HG03196 (cell line): ENCODE results near the gene PPFIBP1.
"Not testable (repeated sequence)": the region's sequence is repeated elsewhere in the genome, so short reads cannot be mapped to it uniquely, and the experiment has no call there.

Experiments
- ATAC-seq: cut with Tn5 transposase; IDR thresholded peaks from one replicate; pipeline ENCODE4 v1.9.1; 2021; ENCODE audit not compliant: unreplicated experiment

The PPFIBP1 gene

DNA sequence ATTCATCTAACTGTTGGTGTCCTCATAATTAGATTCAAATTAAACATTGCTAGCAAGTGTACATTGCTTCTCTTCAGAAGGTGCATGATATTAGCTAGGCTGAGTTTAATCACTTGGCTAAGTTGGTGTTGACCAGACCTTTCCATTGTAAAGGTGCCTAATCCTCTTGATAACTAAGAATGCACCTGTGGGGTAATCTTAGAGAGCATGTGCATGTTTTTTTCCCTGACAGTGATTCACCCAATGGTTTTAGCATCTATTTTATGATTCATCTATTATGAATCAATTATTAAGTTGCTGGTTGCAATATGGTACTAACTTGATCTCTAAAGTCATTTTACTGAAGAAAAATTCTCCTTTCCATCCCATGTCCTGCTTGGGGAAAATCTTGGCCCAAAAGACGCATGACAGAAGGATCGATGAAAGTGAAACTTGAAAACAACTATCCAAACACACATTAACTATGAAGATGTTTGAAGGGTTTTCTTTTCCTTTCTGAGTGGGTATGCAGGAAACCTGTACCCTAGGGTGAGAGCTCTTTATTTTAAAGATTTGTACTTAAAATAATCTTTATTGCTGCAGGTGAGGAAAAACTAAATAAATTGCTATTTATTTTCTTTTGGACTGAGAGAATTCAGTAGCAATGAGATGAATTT, 64.2 kb downstream of the PPFIBP1 start:
- not testable (repeated sequence) for ATAC-seq

DNA sequence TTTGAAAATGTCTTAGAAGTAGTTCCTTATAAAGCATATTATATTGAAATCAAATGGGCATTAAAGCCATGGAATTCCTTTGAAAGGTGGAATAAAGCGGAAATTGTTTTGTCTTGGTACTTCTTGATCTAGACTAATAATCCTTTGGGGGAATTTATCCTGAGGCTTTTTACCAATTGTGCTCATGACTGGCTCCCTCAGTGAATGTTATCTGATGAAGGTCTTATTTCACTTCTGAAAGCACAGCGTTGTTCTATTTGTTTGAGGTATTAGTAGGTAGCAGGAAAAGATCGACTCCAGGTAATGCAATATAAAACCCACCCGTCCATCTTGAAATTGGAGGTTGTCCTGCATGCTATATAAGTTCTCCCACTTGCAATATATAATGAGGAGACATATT, 64.8 kb downstream of the PPFIBP1 start:
- ATAC-seq: no peak

DNA sequence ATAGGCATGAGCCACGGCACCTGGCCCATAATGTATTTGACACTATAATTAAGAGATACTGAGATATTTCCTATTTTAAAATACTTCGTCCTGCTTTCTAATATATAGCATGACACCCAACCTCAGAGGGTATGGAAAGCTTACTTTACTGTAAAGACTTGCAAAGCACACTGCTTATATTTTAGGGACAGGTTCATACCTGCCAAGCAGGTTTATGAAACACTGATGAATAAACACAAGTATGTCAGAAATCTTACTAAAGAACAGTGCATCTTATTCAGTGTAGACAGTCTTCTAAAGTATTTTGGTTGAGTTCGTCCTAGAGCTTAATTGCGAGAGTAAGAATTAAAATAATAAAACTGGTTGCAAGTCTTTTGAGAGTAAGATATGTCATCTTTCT, 65.4 kb downstream of the PPFIBP1 start:
- ATAC-seq: no peak

DNA sequence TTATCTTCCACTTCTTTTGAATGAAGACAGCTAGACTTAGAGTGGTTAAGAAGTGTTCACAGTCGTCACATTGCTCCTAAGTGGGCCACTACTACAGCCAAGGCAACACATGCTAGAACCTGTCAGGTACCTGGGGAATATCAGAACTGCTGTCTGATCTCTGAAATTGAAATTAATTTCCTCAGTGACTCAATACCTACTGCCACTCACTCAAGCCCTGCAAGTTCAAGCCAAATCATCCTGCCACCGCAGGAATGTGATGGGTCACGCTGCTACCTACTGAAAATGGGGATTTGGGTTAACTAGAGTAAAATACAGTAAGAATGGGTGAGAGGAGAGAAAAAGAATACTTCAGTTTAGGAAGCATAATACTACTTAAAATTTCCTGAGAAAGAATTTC, 67.7 kb downstream of the PPFIBP1 start:
- ATAC-seq: not testable (repeated sequence)

DNA sequence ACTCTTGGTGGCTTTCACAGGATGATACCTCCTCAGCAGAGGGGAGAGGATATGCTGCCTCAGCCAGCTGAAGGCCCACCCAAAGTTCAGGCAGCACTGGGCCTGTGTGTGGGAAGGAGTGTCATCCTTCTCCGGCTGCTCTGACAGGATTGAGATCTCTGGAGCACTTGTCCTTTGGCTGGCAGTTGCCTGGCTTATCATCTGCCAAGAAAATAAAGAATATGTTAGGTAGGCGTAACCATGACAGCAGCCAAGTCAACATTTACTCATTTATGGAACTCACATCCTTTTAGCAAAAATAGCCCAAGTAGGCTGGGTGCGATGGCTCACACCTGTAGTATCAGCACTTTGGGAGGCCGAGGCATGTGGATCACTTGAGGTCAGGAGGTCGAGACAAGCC, 68.5 kb downstream of the PPFIBP1 start:
- no peak for ATAC-seq

DNA sequence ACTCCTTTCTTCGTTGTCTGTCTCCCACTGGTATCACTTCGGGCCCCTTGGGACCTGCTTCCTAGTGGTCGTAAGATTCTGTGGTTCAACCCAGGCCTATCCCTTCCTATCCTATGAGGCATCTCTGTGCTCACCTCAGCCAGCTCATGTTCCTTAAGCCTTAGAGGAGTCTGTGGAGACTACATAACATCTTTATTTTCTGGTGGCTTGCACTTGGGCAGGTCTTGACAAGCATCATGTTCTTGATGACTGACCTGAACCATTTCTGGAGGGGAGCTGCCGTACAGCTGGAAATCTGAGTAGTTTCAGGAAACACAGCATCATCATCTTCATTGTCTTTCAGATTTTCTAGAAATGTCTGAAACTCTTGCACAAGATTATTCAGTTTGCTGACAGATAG, 69.3 kb downstream of the PPFIBP1 start:
- ATAC-seq: no peak

DNA sequence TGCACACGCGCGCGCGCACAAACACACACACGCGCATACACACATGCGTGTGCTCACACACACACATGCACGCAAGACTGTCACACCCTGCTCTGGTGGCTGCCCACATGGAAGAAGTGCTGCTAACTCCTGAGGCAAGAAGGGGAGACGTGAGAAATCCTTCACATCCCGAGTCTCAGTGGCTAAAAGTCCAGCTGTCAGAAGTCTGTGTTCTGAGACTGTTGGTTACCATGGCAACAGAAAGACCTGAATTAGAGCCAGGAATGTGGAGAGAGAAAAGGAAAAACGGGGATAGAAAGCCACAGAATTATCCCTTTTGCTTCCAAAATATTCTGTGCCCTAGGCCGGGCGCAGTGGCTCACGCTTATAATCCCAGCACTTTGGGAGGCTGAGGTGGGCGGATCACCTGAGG, 71.2 kb downstream of the PPFIBP1 start:
- no peak for ATAC-seq

DNA sequence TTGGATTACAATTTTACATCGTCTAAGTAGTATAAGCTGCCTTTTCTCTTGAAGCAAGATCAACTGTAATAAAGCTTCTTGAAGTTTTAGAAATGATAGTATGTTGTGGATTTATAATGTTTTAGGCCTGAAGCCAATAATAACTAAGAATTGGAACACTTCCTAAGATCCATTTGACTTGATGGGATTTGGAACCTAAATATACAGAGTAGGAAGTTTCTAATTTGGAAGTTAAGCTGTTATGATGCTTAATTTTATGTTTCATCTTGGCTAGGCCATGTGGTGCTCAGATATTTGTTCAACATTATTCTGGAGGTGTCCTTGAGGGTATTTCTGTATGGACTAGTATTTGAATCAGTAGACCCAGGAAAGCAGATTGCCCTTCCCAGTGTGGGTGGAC, 74.9 kb downstream of the PPFIBP1 start:
- ATAC-seq: not testable (repeated sequence)

DNA sequence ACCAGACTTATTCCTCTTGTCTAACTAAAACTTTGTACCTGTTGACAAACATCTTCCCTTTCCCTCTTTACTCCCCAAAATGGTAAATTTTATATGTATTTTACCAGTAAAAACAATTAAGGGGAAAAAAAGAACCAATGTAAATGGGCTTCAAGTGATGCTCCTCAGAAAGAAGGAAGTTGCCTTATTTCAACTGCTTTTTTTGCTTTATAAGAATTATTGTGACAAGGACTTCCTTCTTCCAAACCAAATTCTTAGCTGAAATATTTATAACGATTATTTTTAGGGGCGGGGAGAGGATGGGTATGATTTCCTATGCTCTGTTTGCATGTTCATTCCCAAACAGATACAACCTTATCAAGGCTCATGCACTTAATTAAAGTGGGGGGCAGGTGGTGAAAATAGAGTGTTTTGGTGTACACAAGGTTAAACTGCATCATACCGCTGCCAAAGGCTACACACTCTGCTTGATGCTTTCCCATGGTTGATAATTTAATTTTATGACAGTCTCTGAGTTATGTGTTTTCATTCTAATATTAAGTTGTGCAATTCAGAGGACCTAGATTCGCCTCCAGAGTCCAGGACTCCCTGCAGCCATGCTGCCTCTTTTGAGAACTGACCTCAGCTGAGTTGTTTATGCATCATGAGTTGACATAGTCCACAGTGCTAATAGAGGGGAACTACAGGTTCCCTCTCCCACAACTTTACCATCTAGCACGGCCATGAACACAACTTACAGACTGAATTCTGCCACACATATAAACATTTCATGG, 77.2 kb downstream of the PPFIBP1 start:
- not testable (repeated sequence) for ATAC-seq

DNA sequence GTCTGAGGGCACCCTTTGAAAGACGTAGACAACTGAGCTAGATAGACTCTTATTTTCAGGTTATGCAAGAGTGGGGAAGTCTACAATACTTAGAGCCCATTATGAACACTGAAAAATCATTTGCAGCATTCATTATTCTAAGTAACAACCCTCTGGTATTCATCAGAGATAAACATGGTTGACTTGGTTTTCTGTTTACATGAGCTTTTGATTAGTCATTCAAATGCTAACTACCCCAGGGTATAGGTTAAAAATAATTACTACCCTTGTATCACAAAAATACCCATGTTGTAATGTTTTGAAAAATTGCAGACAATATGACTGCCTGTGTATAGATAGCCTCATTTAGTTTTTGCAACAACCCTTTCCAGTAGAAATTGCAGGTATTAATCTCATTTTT, 78.5 kb downstream of the PPFIBP1 start:
- no peak for ATAC-seq

DNA sequence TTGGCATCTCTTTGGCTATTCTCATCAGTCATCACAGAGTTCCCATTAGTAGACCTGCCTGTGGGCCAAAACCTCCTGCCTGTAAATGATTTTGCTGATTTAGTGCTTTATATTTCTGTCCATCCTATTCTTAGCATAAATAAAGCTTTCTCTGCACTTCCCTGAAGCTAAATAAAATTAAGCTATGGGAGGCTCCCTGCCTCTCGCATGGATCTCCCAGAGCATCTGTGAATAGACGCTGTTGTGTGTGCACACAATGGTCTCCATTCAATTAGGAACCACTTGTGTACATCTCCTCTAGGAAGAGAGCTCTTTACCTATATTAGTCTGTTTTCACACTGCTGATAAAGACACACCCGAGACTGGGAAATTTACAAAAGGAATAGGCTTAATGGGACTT, 80.4 kb downstream of the PPFIBP1 start:
- ATAC-seq: no peak

DNA sequence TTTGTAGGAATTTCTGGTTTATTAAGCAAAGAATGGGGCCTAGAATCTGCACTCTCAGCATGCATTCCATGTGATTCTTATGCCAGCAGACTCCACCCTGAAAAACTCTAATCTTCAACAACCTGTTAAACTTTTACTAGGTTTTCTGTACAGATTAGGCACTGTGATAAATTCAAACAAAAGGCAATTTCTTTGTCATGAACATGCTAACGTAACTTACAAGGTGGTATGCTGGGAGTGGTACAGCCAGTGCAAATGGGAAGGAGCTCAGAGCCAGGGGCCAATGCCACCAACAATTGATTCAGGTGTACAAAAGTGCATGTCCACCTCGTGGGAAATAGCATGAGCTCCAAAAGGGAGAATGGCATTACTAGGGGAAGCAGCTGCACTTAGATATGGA, 83.0 kb downstream of the PPFIBP1 start:
- ATAC-seq: no peak

DNA sequence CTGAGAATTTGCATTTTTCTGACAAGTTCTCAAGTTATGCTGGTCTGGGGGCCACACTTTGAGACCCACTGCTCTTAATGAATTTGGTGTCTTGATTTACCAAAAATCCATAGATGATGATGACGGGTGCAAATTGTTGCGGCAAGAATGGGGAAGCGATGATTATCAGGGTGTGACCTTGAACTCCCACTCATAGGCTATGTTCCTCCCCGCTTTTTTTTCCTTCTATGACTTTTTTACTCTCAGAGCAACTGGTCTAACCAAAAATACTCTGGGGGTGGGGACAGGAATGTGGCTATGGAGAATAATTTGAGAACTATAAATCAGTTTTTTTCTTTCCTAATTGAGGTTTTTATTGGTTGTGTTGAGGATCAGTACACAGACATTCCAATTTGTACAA, 83.6 kb downstream of the PPFIBP1 start:
- ATAC-seq: no peak

DNA sequence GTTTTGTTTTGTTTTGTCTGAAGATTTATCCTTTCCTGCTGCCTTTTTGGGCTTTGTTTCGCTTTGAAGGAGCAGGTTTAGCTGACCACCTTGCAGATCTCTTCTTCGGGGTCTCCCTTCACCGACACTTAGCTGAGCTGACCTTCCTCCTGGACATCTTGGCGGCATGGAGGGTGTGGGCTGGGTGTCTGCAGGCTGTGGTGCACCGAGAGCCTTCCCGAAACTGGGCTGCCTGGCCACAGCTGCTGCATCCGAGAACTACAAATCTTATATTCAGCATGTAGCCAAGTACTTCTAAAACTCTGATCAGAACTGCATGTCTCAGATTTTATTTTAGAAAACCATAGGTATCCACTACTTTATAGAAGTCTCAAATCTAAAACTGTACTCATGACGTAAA, 84.9 kb downstream of the PPFIBP1 start:
- no peak for ATAC-seq

DNA sequence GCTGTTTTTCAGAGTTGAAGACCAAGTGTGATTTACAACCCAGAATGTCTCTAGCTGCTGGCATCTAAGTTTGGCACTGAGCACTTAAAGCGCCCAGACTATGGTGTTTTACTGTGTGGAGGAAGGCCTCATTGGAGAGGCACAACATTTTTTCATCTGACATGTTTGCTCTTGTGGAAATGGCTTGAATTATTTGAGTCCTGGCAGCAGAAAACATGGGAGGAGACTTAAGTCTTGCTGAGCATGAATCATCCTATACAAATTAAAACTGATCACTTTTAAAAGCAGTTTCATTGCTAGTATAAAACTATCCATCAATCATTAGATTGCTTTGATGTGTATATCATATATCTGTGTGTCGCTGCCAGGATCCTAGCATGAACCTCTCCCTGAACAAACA, 86.4 kb downstream of the PPFIBP1 start:
- no peak for ATAC-seq

DNA sequence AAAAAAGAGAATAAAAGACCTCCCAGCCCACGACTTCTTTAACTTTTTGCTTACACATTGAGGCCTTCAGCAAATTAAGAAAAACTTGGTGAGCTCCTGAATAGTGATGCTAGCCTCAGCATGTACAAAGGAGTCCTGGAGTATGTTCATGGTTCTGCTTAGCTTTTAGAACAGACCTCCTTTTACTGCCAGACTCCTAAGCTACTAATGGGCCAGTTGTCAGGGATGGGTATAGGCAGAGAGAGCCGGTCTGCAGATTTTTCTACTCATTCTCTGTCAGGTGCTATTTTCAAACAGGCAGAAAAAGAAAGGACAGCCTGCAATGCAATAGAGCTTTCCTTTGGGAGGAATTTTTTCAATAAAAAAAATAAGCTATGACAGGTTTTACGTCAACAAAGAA, 90.4 kb downstream of the PPFIBP1 start:
- no peak for ATAC-seq

DNA sequence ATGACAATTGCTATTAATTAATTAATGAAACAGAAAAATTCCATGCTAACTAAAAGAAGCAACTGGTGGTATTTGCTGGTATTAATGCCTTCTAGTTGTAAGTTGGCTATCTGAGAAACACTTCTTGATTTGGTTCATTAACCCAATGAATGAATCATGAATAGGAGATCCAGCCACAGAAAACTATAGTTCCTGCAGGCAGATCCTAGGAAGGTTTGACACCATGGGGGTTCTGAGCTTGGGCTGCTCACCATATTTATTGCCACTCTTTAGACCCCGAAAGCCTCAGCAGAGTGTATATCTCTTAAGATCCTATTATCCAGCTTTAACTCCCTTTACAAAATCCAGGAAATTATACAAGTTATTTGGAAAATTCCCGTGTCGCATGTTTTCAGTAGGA, 90.9 kb downstream of the PPFIBP1 start:
- ATAC-seq: no peak

DNA sequence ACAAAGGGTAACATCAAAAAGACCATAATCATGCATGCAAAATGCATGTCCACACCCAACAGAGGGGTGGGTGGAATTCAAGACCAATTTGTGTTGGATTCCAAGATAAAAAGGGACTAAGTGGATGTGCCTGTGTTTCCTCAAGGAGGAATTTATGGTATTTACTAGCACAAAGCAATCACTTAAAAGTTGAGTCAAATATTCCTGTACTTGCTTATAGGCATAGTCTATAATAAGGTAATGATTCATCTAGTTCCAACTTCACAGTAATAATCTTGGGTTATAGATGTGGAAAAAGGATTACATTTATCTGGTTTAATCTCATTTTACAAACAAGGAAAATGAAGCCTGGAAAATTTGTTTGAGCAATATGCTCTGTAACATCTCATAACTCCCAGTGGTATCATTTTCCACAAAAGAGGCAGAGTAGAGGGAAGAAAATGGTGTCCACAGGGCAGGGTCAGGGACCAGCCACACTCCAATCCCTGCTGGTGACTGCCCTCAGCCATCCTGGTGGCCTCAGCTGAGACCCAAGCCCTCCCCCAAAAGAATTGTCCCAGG, 91.4 kb downstream of the PPFIBP1 start:
- no peak for ATAC-seq

DNA sequence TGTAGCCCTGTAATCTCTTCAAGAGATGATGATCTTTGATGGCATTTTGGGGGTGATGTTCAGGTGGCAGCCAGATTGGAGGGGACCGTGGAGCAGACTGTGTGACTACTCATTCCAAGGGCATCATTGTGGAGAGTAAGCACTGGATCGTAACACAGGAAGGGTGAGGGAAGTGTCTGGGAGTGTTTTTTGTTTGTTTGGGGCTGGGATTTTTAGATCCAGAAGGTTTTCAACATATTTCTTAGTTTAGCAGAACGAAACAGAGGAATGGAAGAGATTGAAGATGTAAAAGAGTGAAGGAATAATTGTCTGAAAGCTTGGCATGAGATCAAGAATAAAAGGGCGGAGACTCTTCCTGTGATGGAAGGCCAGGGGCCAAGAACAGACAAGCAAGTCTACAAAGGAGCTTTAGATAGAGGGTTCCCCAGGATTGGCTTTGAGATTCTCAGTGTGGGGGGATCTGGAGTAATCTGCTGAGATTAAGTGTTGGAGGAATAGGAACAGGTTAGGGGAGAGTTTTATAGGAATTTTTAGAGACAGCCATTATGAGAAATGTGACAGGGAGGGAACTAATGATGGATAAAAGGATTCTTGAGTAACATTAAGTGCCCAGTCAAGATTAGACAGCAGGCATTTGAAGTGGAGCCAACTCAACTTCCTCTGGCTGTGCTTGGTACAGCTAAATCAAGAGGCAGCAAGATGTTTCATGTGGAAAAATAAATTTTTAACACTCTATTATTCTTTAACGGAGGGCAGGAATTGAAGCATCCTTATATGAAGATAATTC, 92.5 kb downstream of the PPFIBP1 start:
- ATAC-seq: no peak

DNA sequence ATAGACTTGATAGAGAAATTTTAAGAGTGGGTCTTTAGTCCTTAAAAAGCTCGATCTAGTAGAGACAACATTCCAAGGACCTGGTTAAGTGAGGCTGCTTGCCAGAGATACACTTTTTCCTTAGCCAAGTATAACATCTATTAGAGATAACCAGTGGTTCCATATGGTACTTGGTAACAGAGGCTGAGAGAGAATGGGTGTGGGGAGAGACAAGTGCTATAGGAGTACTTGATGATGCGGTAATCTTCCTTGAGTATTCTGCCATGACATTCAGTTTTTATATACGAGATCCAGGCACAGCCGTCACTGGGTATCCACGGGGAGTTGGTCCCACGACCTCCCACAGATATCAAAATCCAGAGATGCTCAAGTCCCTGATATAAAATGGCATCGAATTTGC, 94.8 kb downstream of the PPFIBP1 start:
- ATAC-seq: no peak

DNA sequence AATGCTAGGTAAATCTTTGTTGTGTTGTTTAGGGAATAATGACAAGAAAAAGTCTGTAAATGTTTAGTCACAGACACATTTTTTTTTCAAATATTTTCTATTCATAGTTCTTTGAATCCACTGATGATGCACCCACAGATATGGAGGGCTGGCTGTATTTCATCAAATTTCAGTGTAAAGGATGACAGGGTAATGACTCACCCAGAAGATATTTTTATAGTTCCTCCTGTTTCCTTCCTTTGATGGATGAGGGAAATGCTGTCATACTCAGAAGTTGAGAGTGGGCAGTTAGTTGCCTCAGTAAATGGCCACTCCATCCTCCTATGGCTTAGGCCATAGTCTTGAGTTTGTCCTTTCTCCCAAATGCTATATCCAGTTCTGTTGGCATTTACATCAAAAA, 95.3 kb downstream of the PPFIBP1 start:
- ATAC-seq: no peak

DNA sequence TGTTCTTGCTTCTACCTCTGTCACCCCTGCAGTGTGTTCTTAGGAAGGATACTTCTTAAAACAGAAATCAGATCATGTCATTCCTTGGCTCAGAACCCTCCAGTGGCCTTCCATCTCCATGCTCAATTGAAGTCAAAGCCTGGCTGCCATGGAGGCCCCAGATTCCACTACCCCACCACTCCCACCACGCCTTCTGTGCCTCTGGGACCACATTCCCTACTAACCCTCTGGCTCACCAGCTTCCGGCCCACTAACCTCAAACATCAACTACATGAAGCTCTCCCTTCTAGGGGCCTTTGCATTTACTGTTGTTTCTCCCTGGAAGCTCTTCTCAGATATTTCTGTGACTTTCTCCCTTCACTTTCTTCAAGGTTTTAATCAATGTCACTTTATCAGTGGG, 96.1 kb downstream of the PPFIBP1 start:
- ATAC-seq: no peak
